GM19238 (cell line): ENCODE results near the gene EAF1.
"Not testable (repeated sequence)": the region's sequence is repeated elsewhere in the genome, so short reads cannot be mapped to it uniquely, and the experiment has no call there.

Source experiments
- DNase-seq: peaks from one replicate; pipeline ENCODE4 v3.0.0; 2011; ENCODE audit warnings: low spot score; ENCODE audit not compliant: insufficient read length

EAF1 gene

DNA sequence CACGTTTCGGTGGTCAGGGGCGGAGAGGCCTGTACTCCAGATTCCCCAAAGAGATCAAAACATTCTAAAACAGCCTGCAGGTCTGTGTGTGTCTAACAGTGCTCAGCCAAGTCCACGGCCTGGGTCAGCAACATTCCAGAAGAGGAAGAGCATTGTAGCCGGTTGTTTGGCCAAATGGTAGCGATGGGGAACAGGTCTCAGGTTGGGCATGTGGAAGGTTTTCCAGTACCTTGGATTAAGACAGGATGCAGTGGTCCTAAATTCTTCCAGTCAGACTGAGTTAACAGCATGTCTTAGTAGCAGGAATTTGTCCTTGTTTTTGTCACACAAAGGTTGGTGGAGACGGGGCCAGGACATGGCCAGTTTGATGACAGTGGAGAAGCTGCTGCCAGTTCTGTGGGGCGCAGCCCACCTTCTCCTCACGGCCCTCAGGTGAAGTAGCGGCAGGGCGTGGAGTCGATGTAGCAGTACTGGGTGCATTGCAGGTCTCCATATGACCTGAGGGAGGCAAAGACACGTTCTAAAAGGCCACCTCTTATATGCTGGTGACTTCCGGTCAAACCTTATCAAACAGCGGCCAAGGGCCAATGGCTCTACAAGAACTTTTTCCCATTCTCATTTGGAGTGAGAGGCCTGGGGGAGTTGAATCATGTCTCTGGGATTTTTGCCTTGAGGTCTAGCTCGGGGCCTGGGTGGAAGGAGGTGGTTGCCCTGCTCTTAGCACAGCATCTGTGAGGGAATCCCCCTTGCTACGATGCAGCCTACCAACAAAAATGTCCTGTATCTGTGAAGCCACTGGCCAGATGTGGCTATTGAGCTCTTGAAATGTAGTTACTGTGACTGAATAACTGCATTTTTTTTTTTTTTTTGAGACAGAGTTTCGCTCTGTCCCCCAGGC, 24.1 kb downstream of the EAF1 start:
- DNase-seq = no peak

DNA sequence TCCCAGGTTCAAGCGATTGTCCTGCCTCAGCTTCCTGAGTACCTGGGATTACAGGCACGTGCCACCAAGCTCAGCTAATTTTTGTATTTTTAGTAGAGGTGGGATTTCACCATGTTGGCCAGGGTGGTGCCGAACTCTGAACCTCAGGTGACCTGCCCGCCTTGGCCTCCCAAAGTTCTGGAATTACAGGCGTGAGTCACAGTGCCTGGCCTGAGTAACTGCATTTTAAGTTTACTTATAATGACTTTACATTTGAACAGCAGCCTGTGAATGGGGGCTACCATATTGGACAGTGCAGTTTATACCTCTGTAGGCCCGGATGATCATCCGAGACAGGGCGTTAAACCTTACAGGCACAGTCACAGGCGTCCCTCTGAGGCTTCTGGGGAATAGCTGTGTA, 24.8 kb downstream of the EAF1 start:
- no peak for DNase-seq

DNA sequence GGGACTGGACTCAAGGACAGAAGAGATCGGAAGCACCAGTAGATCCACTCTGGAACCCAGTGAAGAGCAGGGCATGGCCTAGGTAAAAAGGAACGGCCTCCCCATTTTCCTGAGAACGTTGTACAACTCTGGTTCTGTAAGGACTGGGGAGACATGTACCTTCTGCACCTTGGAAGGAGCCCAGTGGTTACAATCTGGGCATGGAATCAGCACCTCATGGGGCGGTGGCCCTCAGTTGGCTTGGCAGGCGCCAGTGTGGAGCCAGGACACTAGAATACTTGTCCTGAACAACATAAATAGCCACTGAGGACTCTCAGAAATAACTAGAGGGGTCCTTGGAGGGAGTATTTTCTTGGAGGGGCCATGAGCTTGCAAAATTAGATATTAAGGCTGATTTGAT, 25.6 kb downstream of the EAF1 start:
- no peak for DNase-seq

DNA sequence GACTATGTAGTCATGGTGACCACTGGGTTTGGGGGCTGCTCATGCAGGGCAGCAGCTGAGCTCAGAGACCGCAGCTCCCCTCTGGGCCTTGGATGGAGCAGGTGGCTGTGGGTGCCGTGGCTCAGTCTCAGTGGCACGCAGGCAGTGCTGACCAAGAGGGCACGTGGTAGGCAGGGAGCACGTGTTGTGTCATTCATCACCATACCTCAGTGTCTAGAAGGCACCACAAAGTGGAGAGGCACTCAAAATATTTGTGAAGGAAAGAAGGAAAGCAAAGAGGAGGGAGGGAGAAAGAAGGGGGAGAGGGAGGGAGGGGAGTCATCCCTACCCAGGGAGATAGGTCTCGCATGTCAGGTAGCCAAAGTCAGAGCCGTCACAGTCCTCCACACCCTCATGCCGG, 26.1 kb downstream of the EAF1 start:
- no peak for DNase-seq

DNA sequence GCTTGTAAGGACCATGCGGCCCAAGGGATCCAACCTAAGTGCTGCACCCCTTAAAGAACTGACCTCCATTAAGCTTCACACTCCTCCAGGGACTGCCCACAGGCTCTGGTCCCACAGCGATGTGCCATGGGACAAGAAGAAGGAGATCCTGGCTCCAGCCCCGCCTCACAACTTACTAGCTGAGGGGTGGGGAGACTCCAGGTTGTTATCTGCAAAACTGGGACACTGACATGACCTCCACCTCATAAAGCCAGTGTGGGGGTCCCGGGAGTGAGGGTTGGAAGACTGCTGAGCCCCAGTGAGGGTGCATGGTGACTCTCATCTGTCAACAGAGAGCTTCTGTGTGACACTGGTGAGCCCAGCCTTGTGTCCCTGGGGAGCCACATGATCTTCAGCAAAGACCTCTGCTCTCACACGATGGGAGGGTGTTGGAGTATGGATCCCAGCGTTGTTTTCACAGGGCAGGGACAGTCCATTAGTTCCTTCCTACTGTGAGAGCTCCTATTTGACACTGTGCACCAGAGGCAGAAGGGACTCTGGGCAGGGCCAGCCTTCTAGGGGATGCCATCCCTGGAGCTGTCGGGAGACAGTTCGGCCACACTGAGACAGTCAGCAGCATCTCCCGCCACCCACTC, 26.7 kb downstream of the EAF1 start:
- no peak for DNase-seq

DNA sequence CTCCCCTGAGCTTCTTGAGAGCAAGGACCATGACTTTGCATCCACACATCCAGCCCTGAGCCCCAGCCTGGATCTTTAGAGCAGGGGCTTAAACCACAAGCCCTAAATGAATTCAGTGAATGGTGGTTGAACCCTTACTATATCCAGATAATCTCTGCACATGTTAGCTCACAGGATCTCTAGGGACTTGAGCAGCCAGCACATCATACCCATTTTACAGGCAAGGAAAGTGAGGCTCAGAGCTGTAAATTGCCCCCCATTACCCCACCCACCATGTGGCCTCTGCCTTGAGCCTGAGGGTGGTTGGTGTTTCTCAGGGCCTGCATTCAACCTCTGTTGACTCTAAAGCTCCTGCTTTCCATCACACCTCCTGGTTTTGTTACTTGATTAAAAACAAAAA, 27.6 kb downstream of the EAF1 start:
- no peak for DNase-seq

DNA sequence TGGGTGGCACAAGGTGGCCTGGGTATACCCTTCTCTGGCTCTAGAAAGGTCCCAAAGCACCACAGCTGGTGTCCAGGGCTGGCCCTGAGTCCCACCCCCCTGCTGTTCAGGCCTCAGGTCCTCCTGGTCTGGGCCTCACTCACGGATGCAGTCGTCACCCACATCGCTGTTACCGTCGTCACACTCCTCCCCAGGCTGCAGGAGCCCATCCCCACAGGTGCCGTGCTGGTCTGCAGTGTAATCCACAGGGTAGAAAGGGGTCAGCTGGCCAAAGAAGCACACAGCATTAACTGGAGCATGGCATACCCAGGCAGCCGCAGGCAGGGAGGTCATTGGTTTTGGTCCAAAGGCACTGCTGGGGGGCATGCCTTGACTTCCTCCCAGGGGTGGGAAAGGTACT, 28.4 kb downstream of the EAF1 start:
- DNase-seq = no peak

DNA sequence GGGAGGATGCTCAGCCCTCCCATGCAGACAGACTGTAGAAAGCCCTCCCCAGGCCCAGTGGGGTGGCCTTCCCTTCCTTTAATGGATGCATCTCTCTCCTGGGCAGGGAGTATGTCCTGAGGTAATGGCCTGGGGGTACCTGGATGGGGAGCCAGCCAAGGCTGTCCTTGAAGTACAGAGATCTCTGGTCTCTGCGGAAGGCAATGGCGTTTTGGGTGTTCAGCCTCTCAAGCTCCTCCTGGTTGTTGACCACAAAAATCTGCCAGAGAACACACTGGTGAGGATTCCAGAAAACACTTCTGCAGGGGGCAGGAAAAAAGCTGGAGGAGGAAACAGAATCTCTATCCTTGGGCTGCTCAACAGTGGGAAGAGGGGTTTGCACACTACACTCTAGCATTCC, 28.9 kb downstream of the EAF1 start:
- no peak for DNase-seq

DNA sequence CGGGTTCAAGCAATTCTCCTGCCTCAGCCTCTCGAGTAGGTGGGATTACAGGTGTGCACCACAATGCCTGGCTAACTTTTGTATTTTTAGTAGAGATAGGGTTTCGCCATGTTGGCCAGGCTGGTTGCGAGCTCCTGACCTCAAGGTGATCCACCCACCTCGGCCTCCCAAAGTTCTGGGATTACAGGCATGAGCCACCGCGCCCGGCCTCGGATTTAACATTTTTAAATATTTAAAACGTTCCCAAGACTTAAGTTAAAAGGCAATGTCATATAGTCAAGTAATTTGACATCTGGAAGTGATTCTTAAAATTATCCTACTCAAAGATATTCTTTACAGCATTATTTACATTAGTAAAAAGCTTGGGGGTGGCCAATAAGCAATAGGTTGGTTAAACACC, 29.5 kb downstream of the EAF1 start:
- not testable (repeated sequence) for DNase-seq

DNA sequence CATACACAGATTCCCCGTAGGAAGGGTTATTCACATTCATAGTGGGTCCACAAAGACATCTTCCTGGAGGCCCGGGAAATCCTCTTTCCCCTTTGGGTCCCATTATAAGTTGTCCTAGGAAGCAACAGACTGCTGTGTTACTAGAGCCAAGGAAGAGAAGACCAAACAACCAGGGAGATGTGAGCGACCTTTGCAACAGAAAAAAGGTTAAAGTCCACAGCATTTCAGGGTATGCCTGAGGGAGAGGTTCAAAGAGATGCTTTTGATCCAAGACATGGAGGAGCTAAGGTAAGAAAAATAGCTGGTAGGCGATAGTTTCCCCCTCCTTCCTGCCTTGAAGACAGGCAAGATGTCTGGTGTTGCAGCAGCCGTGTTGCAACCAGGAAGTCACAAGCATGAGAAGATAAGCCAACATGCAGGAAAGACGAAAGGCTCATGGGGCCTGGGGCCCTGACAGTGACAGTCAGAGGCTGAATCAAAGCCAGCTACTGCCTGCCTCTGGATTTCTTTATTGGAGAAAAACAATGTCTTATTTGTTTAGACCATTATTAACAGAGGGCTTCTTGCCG, 30.9 kb downstream of the EAF1 start:
- no peak for DNase-seq

DNA sequence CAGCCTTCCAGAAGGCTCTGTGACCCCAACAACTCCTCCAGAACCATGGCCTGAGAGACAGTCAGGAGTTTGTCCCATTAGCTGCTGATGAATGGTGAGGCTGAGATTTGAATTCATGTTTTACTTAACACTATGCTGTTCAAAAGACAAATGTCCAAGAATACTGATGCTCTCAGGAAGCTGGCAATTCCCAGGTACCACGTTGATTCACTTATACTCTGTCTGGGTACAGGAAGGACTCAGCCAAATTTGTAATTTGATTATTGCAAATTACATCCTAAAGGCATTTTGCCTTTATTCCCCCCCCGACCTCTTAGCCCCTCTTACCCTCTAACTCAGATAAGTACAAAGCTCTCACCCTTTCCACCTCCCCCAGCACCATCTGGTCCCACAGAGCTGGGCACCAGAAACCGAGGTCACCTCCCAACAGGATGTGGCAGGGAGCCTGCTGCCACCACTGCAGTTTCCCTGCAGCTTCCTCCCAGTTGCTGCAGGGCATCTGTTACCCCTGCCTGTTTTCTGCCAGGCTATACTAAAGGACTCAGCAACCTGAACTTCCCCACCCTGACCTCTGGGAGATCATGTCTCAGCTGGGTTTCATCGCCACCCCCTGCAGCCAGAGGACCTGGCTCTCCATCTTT, 33.6 kb downstream of the EAF1 start:
- no peak for DNase-seq

DNA sequence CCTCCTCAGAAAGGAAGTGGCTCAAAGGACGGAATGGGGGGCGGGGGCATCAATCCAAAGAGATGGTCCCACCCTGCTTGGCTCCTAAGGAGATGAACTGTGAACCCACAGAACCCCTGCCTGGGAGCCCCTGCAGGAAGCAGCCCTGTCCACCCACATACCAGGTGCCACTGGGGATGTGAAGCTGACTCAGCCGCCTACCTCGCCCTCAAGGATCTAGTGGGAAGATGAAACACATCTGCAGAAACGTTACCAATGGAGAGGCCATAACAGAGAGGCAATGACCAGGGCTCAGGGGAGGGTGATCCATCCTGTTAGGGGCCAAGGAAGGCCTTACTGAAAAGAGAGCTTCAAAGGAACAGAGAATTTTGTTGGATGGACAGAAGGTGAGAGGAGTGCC, 35.1 kb downstream of the EAF1 start:
- DNase-seq = no peak

DNA sequence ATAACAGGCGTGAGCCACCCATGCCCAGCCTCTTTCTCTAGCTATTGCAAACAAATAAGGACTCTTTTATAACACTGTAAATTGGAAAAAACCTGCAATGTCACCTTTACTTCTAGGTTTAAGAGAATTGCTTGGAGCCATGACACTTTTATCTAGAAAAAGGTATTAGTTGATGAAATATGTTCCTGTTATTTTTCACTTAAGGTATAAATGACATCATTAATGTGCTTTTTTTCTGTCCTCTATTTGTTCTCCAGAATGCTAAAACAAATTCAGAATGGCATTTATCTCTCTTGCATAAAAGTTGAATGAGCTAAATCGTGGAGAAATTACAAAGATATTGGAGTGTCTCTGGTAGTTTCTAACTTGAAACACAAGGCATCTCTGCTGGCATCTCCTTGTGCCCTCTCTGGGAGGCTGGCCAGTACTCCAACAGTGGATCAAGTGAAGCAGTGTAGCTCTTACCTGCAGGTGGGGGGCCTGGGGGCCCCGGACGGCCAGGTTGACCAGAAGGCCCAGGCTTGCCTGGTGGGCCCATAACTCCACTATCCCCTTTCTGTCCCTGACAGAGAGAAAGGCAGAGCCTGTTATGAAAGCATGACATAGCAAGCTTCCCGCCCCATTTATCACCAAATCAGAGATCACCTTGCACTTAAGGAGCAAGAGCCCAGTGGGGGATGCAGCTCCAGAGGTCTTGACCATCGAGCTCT, 38.6 kb downstream of the EAF1 start:
- DNase-seq = no peak

DNA sequence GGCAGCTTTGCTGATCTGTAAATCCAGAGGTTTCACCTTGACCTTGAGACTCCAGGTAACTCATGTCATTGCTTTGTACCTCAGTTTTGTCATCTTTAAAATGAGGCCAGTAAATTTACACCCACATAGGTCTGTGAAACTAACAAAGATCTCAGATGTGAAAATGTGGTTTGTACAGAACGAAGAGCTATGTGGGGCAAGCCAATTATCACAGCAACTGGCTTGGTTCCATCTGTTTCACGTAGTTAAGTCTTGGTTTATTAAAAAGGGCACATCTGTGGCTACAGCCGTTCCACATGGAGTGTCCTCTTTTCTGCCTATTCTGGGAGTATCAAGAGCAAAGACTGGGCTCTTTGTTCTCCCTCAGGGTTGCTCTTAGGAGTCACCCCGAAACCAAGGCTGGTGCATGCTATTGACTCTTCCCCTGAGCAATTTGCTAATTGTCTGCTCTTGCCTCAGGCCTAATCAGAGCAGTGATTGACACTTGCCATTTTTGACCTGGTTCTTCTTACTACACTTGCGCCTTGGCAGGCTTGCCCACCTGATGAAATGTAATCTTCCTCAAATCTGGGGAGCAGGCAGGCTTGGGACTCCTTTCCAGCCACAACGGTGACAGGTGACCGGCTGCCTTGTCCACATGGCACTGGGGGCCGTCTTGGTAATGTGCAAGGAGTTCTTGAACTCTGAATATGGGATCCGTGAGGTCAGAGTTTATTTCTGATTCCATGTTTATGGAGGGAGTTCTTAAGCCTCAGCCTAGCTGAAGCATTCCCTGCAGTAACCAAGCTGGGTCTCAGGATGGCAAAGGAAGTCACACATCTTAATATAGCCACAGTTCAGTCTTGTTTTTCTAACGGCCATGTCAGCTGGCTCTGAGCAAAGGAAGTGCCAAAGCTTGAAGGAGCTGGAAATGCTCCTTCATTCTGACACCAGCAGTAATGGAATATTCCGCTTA, 40.1 kb downstream of the EAF1 start:
- DNase-seq = no peak

DNA sequence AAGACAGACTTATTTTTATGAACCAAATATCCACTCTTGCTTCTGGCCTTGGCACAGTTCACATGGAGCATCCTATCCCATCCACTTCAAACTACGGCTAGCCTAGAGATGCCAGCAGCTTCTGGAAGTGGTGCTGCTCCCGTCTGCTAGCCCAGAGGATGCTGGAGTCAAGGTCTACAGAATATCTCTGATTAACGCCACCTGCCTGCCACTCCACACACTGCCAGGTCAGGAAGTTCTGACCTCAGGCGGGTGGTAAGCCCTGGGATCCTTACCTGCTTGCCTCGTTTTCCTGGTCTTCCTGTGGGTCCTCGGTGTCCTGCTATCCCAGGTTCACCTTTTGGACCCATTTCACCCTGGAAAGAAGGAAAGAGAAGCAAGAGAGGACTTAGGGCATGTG, 42.9 kb downstream of the EAF1 start:
- no peak for DNase-seq

DNA sequence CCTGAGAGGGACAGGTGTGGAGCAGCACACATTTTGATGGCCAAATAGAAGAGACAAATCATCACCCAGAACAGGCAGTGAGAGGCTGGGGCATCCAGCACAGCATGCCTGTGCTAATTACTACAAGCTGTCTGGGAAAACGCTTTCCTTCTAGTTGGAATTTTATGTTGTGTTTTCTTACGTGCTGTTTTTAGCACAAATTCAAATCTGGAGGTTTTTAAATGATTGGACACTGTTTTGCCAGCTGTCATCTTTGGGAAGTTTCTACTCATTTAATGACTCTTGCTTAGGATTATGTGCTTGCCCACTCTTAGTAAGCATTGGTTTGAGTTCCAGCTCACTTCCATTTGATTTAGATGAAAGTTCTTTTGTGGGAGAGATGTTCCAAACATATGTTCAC, 43.5 kb downstream of the EAF1 start:
- DNase-seq = no peak

DNA sequence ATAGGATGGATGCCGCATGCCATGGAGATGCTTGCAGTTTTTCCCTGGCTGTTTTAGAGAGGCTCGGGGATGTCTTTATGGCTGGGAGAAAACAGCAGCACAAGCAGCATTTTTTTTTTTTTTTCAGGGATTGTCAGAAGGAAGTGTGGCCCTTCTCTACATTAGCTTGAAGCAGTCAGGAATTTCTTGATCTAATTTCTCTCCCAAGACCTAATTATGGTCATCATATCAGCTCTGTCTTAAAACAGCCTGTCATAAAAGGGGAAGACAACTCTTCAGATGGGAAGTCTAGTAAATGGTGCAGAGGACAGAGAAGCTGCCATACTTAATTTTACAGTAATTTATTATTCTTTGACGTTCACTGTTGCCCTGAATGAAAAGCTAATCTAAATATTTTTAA, 44.5 kb downstream of the EAF1 start:
- DNase-seq = no peak

DNA sequence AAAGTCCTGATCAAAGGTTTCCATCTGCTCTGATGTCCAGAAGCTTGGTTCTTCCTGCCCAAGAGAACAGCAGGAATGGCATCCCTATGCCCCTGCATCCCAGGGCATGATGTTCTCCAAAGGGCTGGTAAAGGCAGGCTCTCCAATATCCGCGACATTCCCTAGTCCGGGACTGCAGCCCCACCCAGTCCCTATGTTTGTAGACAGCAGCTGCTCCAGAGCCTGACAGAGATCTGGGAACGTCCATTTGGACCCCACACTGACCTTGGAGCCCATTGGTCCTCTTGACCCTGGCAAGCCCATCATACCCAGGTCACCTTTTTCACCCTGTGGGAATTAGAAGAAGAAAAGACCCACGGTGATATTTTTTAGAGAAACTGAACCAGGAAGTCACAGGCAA, 47.8 kb downstream of the EAF1 start:
- no peak for DNase-seq

DNA sequence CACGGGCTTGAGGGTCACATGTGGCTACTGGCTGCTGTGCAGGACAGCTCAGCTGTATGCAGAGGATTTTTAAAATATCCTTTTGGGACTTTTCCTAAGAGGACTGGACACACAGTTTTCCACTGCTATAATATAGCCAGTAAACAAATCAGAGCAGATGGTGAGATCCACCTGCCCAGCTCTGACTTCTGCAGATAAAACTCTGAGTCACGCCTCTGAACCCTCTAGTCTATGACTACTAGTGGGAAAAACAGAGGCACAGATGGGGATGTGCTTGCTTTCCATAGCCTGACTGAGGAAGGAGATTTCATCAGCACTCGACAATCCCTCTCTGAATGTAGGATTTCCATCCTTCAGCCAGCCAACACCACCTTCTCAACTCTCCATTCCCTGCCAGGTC, 49.0 kb downstream of the EAF1 start:
- DNase-seq = no peak

DNA sequence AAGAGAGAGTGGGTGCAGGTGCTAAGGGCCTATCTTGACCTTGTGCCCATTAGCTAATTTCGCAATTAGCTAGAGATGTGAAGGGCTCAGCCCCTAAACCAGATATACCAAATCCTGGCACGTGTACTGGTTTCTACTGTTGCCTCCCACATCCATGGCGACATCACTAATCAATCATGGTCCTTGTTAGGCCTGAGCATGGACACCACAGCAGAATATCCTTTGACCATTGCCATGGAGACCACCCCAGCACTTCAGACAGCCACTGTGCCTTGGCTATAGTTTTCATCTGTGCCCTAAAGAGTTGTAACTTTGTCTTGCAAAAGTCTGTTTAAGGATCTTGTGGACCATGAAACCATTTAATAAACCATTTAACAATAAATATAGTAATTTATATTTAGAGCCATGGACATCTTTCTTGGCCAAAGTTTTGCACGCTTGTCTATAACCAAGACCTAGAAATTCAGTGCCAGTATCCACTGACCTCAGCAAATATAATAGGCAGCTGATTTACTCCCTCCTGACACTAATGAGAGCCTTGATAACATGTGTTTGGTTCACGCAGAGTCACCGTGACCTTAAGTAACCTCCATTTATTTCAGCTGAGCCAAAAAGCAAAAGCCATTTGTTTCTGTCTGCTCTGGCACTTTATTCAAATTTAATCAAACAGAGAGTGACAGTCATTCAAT, 50.7 kb downstream of the EAF1 start:
- no peak for DNase-seq
